ENCODE data around the gene PARP11.
A peak's percentile ranks its signal among the peaks of the same experiment; 100 is the strongest.

The PARP11 gene

GRCh38 chr12:3768911-3769447, 104.2 kb downstream of the PARP11 start:
- H3K27me3 ChIP-seq (ENCODE audit: insufficient read depth, low read length): no peaks in the 10 kb centered on the region
- no peak overlapping the region for H3K23ac ChIP-seq (ENCODE audit: low read length)
- H3K36me3 ChIP-seq (ENCODE audit: control insufficient read depth in 1 of 2, insufficient read depth in 2 of 2, low read length in 2 of 2): no peaks in the 10 kb centered on the region
- H3K79me1 ChIP-seq (ENCODE audit: low read length): no peaks in the 10 kb centered on the region
- no peaks in the 10 kb centered on the region for H3K4me1 ChIP-seq (ENCODE audit: control insufficient read depth in 1 of 2, insufficient read depth in 2 of 2, low read length in 2 of 2)
- no peak overlapping the region for H4K91ac ChIP-seq (ENCODE audit: low read depth, low read length)
- no peak overlapping the region for H2AK5ac ChIP-seq (ENCODE audit: low read length)
- no peak overlapping the region for H3K14ac ChIP-seq (ENCODE audit: low read length)
- H3K4me3 ChIP-seq (ENCODE audit: low read depth, low read length): no peak overlapping the region
- DNase-seq: peak in 1 of 2 donors; percentile 48
- no peak overlapping the region for H3K27ac ChIP-seq (ENCODE audit: low read depth, low read length)
- H2BK120ac ChIP-seq (ENCODE audit: insufficient read depth, low read length, poor library complexity): no peak overlapping the region
- H3K9ac ChIP-seq (ENCODE audit: low read length): no peak overlapping the region
- H4K12ac ChIP-seq (ENCODE audit: low read depth, low read length): no peak overlapping the region
- no peaks in the 10 kb centered on the region for H3K9me3 ChIP-seq (ENCODE audit: insufficient read depth, low read depth, low read length)
- no peak overlapping the region for H4K8ac ChIP-seq (ENCODE audit: low read depth, low read length)
- no peak overlapping the region for H3K4me2 ChIP-seq (ENCODE audit: low read length)
- H2BK5ac ChIP-seq (ENCODE audit: low read depth, low read length, poor library complexity): no peak overlapping the region
- H3K79me2 ChIP-seq (ENCODE audit: control insufficient read depth, insufficient read depth, low read length, poor library complexity): no peaks in the 10 kb centered on the region
- no peak overlapping the region for H3K4ac ChIP-seq (ENCODE audit: low read depth, low read length)
- H3K18ac ChIP-seq (ENCODE audit: low read length): no peak overlapping the region
- no peak overlapping the region for H2AFZ ChIP-seq (ENCODE audit: insufficient read depth, low read length, poor library complexity)
- no CpG with 5 or more reads among the region's 3 CpGs for WGBS (ENCODE audit: extremely low coverage, insufficient coverage, insufficient read length)
- no peak overlapping the region for H2BK12ac ChIP-seq (ENCODE audit: low read length)

DNA sequence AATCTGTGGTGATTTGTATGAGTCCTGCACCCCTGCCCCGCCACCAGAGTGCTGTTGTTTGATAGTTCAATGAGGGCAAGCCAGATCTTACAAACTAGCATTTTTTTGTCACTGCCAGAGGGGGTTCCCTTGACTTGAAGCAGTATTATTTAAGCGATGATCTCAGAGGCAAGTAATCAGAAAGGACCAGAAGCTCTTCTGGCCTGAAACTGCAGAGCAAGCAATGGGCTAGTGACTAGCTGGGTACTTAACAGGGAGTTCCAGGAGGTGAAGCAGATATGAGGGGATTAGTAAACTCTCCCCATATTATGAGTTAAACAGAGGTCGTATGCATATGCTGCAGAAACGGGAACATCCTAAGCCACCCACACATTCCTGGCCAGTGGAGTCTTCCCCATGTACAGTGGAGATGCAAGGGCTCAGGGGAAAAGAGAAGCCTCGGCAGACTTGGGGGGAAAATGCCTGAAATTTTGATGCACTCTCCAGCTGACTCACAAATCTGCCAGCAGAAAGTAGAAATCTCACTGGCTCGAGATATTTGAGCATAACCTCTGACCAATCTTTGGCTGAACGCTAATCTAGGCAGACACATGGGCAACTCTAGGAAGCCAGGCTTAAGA, 112.0 kb downstream of the PARP11 start:
- Histone ChIP-seq H2BK120ac (ENCODE audit: insufficient read depth, low read length, poor library complexity) (no peak overlapping the region), H3K14ac (ENCODE audit: low read length) (no peak overlapping the region), H3K23ac (ENCODE audit: low read length) (no peak overlapping the region), H2BK5ac (ENCODE audit: low read depth, low read length, poor library complexity) (no peak overlapping the region), H2AK5ac (ENCODE audit: low read length) (no peak overlapping the region), H3K4ac (ENCODE audit: low read depth, low read length) (no peak overlapping the region), H2BK12ac (ENCODE audit: low read length) (no peak overlapping the region), H3K4me3 (ENCODE audit: low read depth, low read length) (no peak overlapping the region), H3K36me3 (ENCODE audit: control insufficient read depth in 1 of 2, insufficient read depth in 2 of 2, low read length in 2 of 2) (no peaks in the 10 kb centered on the region), H3K18ac (ENCODE audit: low read length) (no peak overlapping the region), H4K12ac (ENCODE audit: low read depth, low read length) (no peak overlapping the region), H3K79me2 (ENCODE audit: control insufficient read depth, insufficient read depth, low read length, poor library complexity) (no peaks in the 10 kb centered on the region), H3K27ac (ENCODE audit: low read depth, low read length) (no peak overlapping the region), H3K27me3 (ENCODE audit: insufficient read depth, low read length) (no peaks in the 10 kb centered on the region), H4K91ac (ENCODE audit: low read depth, low read length) (no peak overlapping the region), H3K4me1 (ENCODE audit: control insufficient read depth in 1 of 2, insufficient read depth in 2 of 2, low read length in 2 of 2) (no peaks in the 10 kb centered on the region), H4K8ac (ENCODE audit: low read depth, low read length) (no peak overlapping the region), H3K79me1 (ENCODE audit: low read length) (no peaks in the 10 kb centered on the region), H3K4me2 (ENCODE audit: low read length) (no peak overlapping the region), H3K9ac (ENCODE audit: low read length) (no peak overlapping the region), H3K9me3 (ENCODE audit: insufficient read depth, low read depth, low read length) (no peaks in the 10 kb centered on the region), H2AFZ (ENCODE audit: insufficient read depth, low read length, poor library complexity) (no peak overlapping the region)
- WGBS (ENCODE audit: extremely low coverage, insufficient coverage, insufficient read length): no CpG with 5 or more reads among the region's 7 CpGs
- no peak for DNase-seq

- Histone ChIP-seq H3K9ac (ENCODE audit: low read length) (no peak overlapping the region), H4K91ac (ENCODE audit: low read depth, low read length) (no peak overlapping the region), H4K12ac (ENCODE audit: low read depth, low read length) (no peak overlapping the region)
Measured at GRCh38 chr12:3759878-3760277, 113.3 kb downstream of the PARP11 start.

More at GRCh38 chr12:3759878-3760277, 113.3 kb downstream of the PARP11 start:
- no peak overlapping the region for H2BK5ac ChIP-seq (ENCODE audit: low read depth, low read length, poor library complexity)
- H2BK120ac ChIP-seq (ENCODE audit: insufficient read depth, low read length, poor library complexity): no peak overlapping the region
- H3K9me3 ChIP-seq (ENCODE audit: insufficient read depth, low read depth, low read length): no peaks in the 10 kb centered on the region
- no peak overlapping the region for H2AK5ac ChIP-seq (ENCODE audit: low read length)
- H3K27me3 ChIP-seq (ENCODE audit: insufficient read depth, low read length): no peaks in the 10 kb centered on the region
- H4K8ac ChIP-seq (ENCODE audit: low read depth, low read length): no peak overlapping the region
- no peak overlapping the region for H3K14ac ChIP-seq (ENCODE audit: low read length)
- WGBS (ENCODE audit: extremely low coverage, insufficient coverage, insufficient read length): no CpG with 5 or more reads among the region's 2 CpGs
- no peak overlapping the region for H3K18ac ChIP-seq (ENCODE audit: low read length)
- H3K4me1 ChIP-seq (ENCODE audit: control insufficient read depth in 1 of 2, insufficient read depth in 2 of 2, low read length in 2 of 2): no peaks in the 10 kb centered on the region
- no peaks in the 10 kb centered on the region for H3K79me1 ChIP-seq (ENCODE audit: low read length)
- no peak overlapping the region for H3K23ac ChIP-seq (ENCODE audit: low read length)
- no peaks in the 10 kb centered on the region for H3K79me2 ChIP-seq (ENCODE audit: control insufficient read depth, insufficient read depth, low read length, poor library complexity)
- H3K4me2 ChIP-seq (ENCODE audit: low read length): no peak overlapping the region
- no peak overlapping the region for H3K4me3 ChIP-seq (ENCODE audit: low read depth, low read length)
- no peaks in the 10 kb centered on the region for H3K36me3 ChIP-seq (ENCODE audit: control insufficient read depth in 1 of 2, insufficient read depth in 2 of 2, low read length in 2 of 2)
- no peak overlapping the region for H3K27ac ChIP-seq (ENCODE audit: low read depth, low read length)
- no peak overlapping the region for H2BK12ac ChIP-seq (ENCODE audit: low read length)
- no peak for DNase-seq
- H3K4ac ChIP-seq (ENCODE audit: low read depth, low read length): no peak overlapping the region
- no peak overlapping the region for H2AFZ ChIP-seq (ENCODE audit: insufficient read depth, low read length, poor library complexity)

Data from trophoblast cell (in vitro differentiated cells and primary cell).